Suppressor macrophage treated with lipopolysaccharide for 1 hour (primary cell): ENCODE measurements around the gene ZDHHC7.
"Not testable (repeated sequence)": the region's sequence is repeated elsewhere in the genome, so short reads cannot be mapped to it uniquely, and the experiment has no call there.

Experiments used
- DNase-seq, 3 donors: peaks; one replicate each; pipeline ENCODE4 v3.0.0-alpha.2; 2020 to 2022

ZDHHC7 gene, protein sequence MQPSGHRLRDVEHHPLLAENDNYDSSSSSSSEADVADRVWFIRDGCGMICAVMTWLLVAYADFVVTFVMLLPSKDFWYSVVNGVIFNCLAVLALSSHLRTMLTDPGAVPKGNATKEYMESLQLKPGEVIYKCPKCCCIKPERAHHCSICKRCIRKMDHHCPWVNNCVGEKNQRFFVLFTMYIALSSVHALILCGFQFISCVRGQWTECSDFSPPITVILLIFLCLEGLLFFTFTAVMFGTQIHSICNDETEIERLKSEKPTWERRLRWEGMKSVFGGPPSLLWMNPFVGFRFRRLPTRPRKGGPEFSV

DNA sequence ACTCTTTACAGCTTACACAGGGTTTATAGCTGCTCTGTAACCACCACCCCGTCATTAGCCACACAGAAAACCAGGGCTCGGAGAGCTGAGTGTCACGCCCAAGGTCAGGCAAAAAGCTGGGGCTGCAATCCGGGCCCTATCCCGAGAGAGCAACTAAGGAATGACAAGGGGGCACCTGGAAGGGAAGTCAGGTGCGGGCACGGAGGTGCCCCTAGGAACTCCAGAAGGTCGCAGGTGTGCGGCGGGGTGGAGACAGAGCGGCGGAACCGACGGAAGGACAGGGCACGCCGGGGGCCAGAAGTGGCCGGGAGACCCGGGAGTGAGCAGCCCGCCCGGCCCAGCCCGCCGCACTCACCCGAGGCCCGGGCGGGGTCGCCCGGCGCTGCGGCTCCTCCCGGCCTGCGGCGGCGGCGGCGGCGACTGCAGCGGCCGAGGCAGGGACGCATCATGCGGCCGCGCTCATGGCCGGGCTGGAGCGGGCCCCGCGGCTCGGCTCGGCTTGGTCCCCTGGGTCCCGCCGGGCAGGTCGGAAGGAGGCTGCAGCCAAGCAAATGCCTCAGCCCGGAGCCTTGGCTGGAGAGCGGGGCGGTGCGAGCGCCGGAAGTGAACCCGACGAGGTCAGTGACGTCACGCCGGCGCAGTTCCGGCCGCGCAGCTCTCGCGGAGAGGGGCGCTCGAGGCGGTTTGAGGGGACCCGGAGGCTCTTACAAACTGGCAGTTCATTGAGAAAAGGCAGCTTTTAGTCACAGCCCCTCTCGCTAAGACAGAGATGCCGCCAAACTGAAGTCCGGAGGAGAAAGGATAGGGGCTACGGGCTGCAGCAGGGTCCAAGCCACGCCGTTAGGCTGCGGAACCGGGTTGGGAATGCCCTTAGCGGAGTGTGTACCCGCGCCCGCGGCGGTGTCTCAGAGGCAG, at the start of gene ZDHHC7:
ZDHHC7 (minus strand) TSS at position 605 of the 915 bp plus-strand sequence. CDS start 20,917 bp downstream, outside the sequence.
- peak; percentile 88 to 95 (median 94) for DNase-seq

DNA sequence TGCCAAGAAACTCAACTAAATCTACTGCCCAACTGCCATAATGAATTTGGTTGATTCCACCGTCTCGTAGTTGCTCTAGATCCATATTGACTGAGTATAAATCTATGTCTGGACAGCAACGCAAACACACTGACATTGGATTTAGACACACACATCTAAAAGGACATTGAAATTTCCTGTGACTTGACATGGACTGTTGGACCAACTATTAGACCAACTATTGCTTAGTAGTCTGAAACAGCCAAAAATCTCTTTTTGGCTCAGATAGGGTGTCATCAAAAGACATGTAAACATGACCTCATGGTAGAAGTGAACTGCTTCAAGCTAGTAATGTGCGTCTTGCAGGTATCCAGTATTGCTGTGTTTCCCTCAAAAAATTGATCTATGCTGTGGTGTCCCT, 47.6 kb upstream of the ZDHHC7 start:
- no peak for DNase-seq

DNA sequence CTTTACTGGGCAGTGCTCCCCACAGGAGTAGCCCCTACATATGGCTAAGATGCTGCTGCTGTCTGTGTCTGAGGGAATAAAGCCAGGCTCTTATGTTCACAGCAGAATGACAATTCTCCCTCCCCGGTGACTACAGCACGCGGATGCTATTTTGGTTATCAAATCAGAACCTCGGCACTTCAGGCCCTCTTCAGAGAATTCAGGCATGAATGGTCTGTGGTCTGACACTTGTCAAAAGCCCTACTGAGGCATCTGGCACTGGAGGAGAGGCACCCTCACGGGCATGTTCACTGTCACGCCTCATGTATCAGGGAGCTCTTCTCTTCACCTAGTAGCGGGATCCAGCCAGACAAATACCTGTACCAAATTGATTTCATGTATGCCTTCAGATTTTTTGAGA, 46.6 kb upstream of the ZDHHC7 start:
- no peak for DNase-seq

DNA sequence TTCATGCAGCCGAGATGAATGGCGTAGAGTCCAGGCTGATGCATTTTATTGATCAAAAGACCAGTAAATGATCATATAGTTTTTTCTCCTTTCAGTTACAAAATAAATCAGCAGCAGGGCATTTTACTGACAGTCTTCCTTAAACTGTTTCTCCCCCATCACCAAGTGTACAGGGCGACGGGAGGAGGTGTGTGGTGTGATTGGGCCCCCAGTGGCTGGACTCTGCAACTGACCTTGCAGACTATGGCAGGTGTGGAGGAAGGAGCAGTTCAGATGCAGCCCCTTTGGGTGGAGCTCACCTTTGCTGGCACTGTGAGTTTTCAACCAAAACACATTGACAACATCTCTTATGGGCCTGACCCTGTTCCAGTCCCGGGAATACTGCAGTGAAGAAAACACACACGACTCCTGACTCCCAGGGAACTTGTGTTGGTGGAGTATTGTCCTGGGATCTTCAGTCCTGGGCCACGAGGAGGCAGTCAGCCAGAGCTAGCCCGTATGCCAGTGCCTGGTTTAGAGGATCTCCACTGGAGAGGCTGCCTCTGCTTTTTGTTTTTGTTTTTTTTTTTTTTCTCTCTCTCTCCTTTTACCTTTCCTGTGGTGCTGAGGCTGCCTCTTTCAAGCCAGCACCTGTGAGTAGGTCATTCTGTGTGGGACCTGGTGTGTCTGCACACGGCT, 46.0 kb upstream of the ZDHHC7 start:
- DNase-seq = no peak

DNA sequence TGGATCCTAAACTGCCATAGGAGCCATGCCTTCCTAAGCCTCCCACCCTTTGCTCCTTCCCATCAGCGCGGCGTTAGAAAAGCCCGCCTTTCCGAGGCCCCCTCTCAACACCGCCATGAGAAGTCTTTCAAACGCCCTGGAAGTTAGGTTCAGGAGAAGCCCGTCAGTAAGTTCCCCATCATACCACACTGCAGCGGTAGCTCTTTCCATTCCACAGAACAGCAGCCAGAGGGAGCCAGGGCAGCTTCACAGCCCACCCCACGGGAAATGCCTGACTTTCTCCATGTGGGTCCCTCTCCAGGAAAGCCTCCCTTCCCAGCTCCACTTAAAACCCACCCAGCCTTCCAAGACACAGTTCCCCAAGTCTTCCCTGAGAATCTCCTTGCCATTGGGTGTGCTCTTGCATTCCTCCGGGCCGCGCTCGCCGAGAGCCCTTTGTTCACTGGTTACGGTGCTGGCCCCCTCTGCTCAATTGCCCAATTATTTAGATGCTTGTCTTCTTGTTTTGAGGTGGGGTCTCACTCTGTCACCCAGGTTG, 44.9 kb upstream of the ZDHHC7 start:
- peak; percentile 57 to 67 (median 63) for DNase-seq

DNA sequence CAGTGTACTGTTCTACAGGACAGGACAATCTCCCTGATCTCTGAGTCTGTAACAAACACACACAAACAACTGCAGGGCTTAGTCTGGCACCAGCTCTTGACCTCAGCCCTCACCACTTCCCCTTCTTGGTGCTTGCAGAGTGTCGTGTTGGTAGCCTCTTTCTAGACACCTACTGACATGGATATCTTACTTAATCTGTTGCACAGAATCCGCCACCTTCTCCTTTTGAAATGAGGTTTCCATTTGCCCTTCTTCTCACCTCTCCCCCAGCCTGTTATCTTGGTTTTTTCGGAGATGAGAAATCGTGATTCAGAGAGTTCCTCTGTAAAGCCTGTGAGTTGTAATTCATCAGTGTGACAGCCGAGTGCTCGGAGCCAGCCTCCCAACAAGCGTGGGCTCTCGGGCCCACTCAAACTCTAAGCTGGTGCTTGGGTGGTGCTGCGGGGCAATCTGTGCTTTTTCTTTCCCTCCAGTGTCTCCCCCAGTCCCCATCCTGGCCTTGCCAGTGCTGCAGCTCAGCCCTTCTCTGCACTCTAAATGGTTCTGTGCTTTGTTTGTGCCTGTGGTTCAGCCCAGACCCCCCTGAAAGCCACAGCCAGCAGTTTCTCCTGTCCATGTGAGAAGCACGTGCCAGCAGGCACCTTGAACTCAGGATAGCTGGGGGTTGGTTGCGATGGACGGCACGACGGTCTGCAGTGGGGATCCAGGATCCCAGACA, 44.3 kb upstream of the ZDHHC7 start:
- peak; percentile 81 to 86 (median 83) for DNase-seq

DNA sequence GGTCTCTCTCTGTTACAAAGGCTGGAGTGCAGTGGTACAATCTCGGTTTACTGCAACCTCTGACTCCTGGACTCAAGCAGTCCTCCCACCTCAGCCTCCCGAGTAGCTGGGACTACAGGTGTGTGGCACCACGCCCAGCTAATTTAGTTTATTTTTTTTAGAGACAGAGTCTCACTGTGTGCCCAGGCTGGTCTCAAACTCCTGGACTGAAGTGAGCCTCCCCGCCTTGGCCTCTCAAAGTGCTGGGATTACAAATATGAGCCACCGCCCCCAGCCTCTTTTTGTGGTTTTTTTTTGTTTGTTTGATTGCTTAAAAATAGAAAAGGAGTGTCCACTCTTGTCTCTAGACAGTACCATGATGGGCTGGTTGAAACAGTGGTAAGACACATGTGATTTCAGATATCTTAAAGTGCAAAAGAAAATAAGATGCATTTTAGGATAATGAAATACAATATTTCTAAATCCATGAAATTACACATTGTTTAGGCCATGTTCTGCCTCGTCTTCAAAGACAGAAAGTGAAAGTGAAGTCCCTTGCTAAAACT, 43.7 kb upstream of the ZDHHC7 start:
- DNase-seq = no peak

DNA sequence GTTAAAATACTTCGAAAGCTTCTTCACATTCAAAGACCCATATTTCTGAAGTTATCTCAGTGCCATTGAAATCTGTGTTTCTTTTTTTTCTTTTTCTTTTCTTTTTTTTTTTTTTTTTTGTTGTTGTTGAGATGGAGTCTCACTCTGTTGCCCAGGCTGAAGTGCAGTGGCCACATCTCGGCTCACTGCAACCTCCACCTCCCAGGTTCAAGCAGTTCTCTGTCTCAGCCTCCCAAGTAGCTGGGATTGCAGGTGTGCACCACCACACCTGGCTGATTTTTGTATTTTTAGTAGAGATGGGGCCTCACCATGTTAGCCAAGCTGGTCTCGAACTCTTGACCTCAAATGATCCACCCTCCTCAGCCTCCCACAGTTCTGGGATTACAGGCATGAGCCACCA, 43.0 kb upstream of the ZDHHC7 start:
- not testable (repeated sequence) for DNase-seq

DNA sequence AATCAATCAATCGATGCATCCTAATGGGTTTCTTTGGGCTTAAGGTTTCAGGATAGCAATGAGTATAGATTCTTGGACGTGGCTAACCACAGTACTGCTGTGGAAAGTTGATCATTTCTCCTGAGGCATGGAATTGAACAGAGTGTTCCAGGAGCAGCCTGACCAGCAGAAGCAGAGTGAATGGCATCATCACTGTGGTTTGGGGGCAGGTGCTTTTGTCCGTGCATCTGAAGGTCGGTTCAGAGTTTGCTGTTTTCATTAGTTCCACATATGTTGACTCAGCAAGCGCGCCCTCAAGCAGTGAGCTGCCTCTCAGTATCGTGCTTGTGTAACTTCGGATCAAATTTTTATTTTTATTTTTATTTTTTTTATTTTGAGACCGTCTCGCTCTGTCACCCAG, 41.2 kb upstream of the ZDHHC7 start:
- DNase-seq = no peak

DNA sequence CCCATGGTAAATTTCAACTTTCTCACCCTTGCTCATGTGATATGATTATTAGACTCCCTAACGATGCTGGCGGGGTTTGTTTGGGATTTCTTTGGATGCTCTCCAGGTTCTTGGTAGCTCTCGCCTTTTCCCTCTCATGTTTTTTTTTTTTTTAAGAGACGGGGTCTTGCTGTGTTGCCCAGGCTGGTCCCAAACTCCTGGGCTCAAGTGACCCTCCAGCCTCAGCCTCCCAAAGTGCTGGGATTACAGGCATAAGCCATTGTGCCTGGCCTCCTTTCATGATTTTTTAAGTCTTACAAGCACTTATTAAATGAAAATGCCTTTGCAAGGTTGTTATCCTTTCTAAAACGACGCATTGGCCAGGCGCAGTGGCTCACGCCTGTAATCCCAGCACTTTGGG, 40.3 kb upstream of the ZDHHC7 start:
- no peak for DNase-seq

DNA sequence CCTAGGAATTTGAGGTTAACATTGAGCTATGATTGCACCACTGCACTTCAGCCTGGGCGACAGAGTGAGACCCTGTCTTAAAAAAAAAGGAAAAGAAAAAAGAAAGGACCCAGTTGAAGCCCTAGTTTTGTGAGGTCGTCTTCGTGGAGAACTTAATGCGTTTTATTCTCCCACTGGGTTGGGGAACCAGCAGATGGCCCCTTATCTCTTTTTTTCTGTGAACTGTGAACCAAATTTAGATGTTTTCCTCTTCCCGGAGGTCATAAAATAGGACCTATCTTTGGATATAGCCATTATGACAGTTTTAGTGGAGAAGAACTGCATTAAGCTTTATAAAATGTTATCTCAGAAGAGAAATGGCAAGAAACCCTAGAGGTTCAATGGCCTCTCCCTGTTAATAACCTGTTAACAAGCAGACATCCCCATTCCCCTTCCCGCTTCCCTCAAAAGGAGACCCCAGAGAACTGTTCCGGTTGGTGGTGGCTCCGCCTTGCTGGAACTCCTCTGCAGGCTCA, 39.8 kb upstream of the ZDHHC7 start:
- no peak for DNase-seq

DNA sequence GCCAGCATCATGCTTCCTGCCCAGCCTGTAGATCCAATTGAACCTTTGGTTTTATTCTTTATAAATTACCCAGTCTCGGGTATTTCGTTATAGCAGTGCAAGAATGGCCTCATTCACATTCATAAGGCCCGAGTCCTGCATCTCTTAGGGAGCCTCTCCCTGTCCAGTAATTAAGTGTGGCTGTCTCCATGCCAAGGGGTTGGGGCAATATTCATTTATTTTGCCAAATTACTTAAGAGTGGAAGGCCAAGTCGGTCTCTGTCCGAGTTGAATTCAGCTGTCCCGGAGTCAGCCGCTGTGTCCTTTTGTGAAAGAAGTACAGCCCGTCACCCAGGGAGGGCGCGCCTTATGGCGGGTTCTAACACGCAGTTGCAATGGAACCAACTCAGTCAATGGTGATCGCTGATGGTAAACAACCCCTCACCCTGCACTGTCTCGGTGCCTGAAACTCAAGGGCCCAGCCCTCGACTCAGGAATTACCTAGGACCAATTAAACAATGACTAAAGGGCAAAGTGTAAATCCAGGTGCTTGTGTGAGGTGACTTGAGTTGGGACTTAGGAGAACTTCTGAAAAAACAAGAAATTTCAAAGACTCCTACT, 38.5 kb upstream of the ZDHHC7 start:
- DNase-seq = no peak

DNA sequence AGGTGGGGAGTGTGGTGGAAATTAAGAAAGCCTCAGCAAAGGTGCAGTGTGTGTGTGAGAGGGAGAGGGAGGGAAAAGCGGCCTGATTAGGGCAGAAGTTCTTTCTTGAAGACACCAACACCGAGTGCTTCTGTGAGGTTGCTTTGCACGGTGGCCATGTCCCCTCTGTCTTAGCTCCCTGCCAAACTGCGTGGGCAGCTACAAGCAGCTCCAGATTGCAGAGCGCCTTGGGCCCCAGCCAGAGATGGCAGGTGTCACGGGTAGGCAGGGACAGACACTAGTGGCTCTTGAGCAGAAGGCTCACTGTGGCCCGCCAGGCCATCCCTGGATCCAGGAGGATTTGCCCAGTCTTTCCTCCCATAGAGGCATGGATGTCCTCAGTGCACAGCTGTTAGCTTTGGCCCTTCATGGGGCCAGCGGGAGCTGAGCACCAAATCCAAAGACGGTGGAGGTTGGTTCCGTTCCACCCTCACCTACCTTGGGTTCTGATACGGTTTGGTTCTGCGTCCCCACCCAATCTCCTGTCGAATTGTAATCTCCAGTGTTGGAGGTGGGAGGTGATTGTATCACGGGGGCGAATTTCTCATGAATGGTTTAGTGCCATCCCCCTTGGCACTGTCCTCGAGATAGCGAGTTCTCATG, 37.7 kb upstream of the ZDHHC7 start:
- no peak for DNase-seq

DNA sequence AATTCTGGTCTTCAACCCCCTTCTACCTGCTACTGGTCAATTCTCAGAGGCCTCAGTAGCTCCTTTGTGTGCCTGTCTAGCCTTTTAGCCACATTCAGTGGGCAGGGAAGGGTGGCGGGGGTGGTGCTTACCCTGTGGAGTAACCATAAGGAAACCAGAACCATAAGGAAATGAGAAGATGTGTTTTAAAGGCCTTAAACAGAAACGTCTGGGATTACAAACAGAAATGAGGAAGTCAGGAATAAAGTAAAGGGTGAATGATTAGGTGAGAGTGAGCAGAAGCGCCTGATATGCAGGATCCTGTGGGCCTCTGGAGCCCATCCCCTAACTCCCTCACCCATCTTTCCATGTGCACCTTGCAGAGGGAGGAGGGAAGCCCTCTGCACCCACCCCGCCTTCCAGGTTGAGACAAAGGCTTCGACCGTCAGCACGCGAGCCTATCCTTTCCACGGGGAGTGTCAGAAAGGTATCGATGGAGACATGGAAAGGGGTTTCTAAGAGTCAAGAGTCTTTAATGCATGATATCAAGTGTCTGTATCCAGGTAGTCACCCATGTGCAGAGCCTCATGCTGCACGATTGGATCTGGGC, 36.6 kb upstream of the ZDHHC7 start:
- DNase-seq = peak; percentile 70 to 76 (median 71)

DNA sequence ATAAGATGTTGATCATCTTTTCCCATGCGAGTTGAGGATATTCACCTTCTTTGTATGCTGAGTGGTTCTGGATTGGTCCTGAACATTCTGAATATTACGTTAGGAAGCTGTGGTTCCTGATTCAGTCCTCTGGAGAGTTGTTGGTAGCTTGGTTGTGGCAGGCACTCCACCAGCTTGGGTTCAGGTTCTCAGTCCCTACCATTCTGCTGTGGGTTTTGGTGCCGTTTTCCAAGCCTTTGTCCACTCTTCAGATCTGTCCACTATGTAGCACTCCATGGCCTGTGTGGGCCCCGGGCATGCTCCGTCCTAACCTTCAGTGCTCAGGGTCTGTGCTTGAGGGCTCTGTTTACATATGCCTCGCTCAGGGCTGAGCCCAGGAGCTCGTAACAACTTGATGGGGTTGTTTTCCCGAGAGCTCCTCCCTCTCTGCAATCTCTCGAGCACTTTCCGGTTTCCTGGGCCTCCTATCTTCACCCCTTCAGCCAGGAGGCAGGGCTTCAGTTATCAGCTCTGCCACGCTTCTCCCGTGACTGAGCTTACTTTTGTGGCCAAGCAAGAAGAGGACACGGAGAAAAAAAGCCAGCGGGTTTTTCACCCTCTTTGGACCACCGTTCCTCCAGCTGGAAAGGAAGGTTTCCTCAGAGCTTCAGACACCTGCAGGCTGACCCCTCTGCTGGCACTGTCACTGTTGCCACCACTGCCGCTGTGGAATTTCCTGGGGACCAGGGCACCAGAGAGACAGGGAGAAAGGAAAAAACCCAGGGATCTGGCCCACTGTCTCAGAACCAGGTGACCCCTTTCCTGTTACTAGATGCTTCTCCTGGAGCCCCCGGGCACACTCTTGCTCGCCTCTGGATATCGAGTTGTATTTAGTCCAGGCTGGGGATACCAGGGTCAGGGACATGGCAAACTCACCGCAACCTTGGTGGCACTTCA, 35.9 kb upstream of the ZDHHC7 start:
- DNase-seq = no peak

DNA sequence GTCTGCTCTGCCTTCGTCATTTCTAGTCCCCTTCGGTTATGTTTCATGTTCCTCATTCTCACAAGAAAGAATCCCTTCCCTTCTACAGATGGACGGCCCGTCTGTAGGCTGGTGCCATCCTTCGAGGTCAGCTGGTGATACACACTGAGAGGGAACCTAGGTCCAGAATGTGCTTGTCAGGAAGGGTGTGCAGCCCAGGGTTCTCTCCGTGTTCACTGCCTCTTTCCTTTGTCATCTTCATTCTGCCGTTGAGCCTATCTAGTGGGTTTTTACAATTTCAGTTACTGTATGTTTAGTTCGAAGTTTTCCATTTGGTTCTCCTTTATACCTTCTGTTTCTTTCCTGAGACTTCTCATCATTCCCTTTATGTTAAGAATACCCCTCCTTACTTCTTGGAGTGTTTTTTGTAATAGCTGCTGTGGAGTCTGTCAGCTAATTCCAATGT, 35.2 kb upstream of the ZDHHC7 start:
- DNase-seq = peak; percentile 88

DNA sequence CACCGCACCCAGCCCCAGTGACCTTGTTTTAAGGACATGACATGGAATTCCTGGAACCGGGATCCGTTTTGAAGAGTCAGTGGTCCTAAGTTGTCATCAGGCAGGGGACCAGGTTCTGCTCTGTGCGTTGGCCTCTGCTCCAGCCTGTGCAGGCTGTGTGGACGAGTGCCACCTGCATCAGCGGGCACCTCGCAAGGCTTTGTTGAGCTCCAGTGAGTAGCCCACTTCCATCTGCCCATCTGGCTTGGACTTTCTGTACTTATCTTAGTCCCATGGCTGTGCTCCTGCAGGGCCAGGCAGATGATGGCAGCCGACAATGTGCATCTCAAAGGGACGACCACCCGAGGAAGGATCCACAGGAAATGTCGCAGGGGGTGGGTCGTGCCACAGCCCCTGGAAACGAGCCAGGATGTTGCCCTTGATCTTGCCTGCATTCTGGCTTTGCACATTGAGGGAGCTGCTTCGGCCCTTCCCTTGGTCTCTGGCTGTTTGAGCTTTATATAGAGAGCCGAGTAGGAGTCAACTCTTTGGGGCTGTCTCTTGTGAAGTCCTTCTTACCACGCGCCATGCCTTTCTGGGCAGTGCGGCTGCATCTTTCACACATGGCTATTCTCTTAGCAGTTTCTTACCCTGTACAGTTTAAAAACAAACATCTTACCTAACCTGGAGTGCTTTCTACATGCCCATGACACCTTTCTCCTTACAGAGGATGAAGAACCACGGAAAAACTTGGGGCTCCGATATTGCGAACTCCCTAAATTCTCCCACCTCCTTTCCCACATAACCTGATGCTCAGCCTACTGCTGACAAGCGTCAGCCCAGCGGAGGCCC, 34.5 kb upstream of the ZDHHC7 start:
- no peak for DNase-seq

DNA sequence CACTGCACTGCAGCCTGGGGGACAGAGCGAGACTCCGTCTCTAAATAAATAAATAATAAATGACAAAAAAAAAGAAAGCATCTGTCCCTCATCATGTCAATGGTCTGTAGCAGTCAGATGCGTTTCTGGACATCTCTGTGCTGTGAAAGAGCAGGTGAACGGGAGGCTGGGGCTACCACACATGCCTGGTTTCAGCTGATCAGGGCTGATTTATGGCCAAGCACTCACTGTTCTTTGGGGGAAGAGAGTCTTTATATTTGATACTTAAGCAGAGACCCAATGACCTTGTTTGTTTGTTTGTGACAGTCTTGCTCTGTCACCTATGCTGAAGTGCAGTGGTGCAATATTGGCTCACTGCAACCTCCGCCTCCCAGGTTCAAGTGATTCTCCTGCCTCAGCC, 33.7 kb upstream of the ZDHHC7 start:
- DNase-seq = no peak
